Aorta (tissue), 5 donors: ENCODE results near the gene MEGF10. TPM values are rescaled to one million over a fixed set of nuclear protein-coding genes. Genes with fewer than 3 reads are reported as not detected.

Source experiments
- ATAC-seq: fragments of 200-7000 bp; cut with Tn5 transposase; one replicate; pipeline ENCODE4 v1.9.1; 2022; ENCODE audit warnings: moderate library complexity; ENCODE audit not compliant: low FRiP score
- DNase-seq, 2 donors: peaks; one replicate each; pipeline ENCODE4 v3.0.0-alpha.2; 2020
- H3K27ac ChIP-seq, 2 donors: one replicate each; pipeline ENCODE4 v1.5.1; 2013; ENCODE audit warnings: low read length in 2 of 2, mild to moderate bottlenecking in 2 of 2, moderate library complexity in 2 of 2, control low read depth in 1 of 2, inconsistent platforms in 1 of 2, low read depth in 1 of 2
- H3K27me3 ChIP-seq, 2 donors: one replicate each; pipeline ENCODE4 v1.6.1; 2013; ENCODE audit warnings: control low read depth in 1 of 2, low read length in 1 of 2, mild to moderate bottlenecking in 1 of 2, moderate library complexity in 1 of 2; ENCODE audit not compliant: insufficient read depth in 2 of 2, control insufficient read depth in 1 of 2
- H3K36me3 ChIP-seq, 2 donors: one replicate each; pipeline ENCODE4 v1.6.1; 2013; ENCODE audit warnings: control low read depth in 1 of 2, low read length in 1 of 2, mild to moderate bottlenecking in 1 of 2; ENCODE audit not compliant: insufficient read depth in 2 of 2, control insufficient read depth in 1 of 2
- H3K4me1 ChIP-seq, 2 donors: one replicate each; pipeline ENCODE4 v1.6.1; 2013; ENCODE audit warnings: low read length in 2 of 2, control low read depth in 1 of 2, mild to moderate bottlenecking in 1 of 2, moderate library complexity in 1 of 2; ENCODE audit not compliant: insufficient read depth in 2 of 2, control insufficient read depth in 1 of 2
- H3K4me3 ChIP-seq, 2 donors: one replicate each; pipeline ENCODE4 v1.5.1; 2013; ENCODE audit warnings: low read length in 2 of 2, control low read depth in 1 of 2, mild to moderate bottlenecking in 1 of 2
- H3K9me3 ChIP-seq: one replicate; pipeline ENCODE4 v1.6.1; 2013; ENCODE audit warnings: mild to moderate bottlenecking, low read length; ENCODE audit not compliant: control insufficient read depth
- WGBS, 2 donors: extraction: QIAGEN DNeasy Blood & Tissue Kit; methylation state at CpG; one replicate each; pipeline ENCODE4 v1.1.7; 2013; 5-methylcytosine and 5-hydroxymethylcytosine counted together
- intact Hi-C, 2 donors: fragments of 100-400 bp; cut with DNase I; formaldehyde crosslinking; loops; one replicate each; pipeline versions ENCODE4 v1.14.2 to v1.15.0; 2022
- polyA plus RNA-seq, 2 donors: library from polyadenylated mRNA; stranded (reverse); fragments of 200-250 nt; gene quantifications; one replicate each; pipeline ENCODE4 v1.2.3, GENCODE V29; 2013
- total RNA-seq, 2 donors: library from RNA; stranded (reverse); fragmentation: NEBNext Ultra II Directional; extraction: Animal tissue kit (Norgen Biotek cat#: 25700); gene quantifications; one replicate each; pipeline ENCODE4 v1.2.1, GENCODE V29; 2021
- donor health status: healthy with polysubstance abuse.
- donor health status: Bipolar disorder and iron deficiency.
- donor health status: DM: no; HTN: no; CAD: no.
- donor health status: DM: no; HTN: no; CAD: no.
- donor health status: DM: yes; HTN: yes; CAD: no.

MEGF10 gene
- total and polyA plus RNA-seq, 4 donors: 0.05 to 0.72 (median 0.52) TPM; not detected in 1

GRCh38 chr5:127275641-127276193, 14.9 kb upstream of the MEGF10 start:
- WGBS, 2 donors: 43 to 51% methylated on average over 2 of the region's 2 CpGs
- intact Hi-C loops: no loop called here
- ATAC-seq: no peak

DNA sequence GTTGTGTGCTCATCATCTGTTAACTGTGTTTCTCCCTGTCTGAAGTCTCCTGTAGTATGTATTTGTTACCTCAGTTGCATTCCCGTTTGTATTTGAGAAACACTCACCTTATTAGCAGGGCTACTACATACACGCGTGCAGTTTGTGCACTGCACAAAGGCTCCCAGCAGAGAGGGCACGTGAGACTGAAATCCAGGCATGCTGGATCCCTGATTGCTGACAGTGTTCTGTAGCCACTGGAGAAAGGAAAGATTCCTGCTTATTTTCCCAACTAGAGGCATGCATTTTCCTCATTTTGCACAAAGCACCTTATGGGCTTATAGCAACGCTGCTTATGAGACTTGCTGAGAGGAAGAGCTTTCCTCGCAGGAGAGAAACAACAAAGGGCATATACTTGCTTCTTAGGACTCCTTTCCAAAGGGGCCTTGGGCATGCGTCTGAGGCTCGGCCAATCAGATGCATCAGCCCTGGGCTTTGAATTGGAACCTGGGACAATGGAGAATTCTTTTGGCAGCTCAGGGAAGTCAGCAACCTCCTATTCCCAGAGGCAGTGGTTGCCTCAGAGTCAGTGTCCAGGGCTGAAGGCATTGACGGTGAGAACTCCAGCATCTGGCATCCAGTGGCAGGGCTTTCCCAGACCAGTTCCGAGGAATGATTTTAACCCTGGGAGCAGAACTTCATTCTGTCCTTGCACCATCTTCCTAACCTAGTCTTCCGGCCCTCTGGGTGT, 9.9 kb upstream of the MEGF10 start:
- H3K27ac ChIP-seq: no peak overlapping the region
- H3K4me3 ChIP-seq: no peak overlapping the region
- H3K4me1 ChIP-seq: no peaks in the 10 kb centered on the region
- WGBS, 2 donors: 57 to 58% methylated on average over 11 of the region's 11 CpGs
- H3K36me3 ChIP-seq: no peaks in the 10 kb centered on the region
- intact Hi-C loops: no loop called here
- ATAC-seq (no peak), DNase-seq (no peak)
- H3K9me3 ChIP-seq: no peaks in the 10 kb centered on the region
- H3K27me3 ChIP-seq: no peaks in the 10 kb centered on the region

More at GRCh38 chr5:127275641-127276193, 14.9 kb upstream of the MEGF10 start:
- Histone ChIP-seq H3K27me3 (no peaks in the 10 kb centered on the region), H3K36me3 (no peaks in the 10 kb centered on the region), H3K4me1 (no peaks in the 10 kb centered on the region), H3K27ac (no peak overlapping the region), H3K4me3 (no peak overlapping the region), H3K9me3 (peaks cover 3% of the 10 kb centered on the region)
- no peak for DNase-seq

DNA sequence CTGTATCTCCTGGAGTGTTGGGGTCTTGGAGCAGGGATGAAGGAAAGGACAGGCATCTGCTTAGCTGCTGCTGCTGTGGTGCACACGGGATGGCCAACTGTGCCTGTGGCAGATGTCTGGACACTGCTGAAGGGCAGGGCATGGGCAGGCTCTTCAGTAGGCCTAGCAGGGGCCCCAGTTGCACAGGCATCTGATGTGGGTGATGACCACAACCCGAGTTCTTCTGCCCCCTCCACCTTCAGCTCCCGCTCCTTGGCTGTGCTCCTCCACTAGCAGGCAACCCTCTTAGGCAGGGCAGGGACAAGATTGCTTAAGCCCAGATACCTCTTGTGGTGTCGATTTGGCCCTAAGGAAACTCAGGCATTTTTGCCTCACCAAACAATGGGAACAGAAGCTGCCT, 9.0 kb upstream of the MEGF10 start:
- Histone ChIP-seq H3K4me1 (no peaks in the 10 kb centered on the region), H3K27ac (no peak overlapping the region), H3K9me3 (no peaks in the 10 kb centered on the region), H3K36me3 (no peaks in the 10 kb centered on the region), H3K27me3 (no peaks in the 10 kb centered on the region), H3K4me3 (no peak overlapping the region)
- intact Hi-C loops: no loop called here
- 83 to 84% methylated on average over 4 of the region's 4 CpGs for WGBS, 2 donors
- no peak for DNase-seq
- ATAC-seq: no peak

GRCh38 chr5:127288676-127289075, 1.9 kb upstream of the MEGF10 start:
- no peaks in the 10 kb centered on the region for H3K36me3 ChIP-seq
- no peaks in the 10 kb centered on the region for H3K9me3 ChIP-seq
- 94 to 96% methylated on average over 1 of the region's 1 CpG for WGBS, 2 donors
- H3K27me3 ChIP-seq: no peaks in the 10 kb centered on the region
- DNase-seq: no peak
- no peak overlapping the region for H3K27ac ChIP-seq
- no peak overlapping the region for H3K4me3 ChIP-seq
- ATAC-seq: no peak
- intact Hi-C loops: no loop called here
- H3K4me1 ChIP-seq: no peaks in the 10 kb centered on the region

DNA sequence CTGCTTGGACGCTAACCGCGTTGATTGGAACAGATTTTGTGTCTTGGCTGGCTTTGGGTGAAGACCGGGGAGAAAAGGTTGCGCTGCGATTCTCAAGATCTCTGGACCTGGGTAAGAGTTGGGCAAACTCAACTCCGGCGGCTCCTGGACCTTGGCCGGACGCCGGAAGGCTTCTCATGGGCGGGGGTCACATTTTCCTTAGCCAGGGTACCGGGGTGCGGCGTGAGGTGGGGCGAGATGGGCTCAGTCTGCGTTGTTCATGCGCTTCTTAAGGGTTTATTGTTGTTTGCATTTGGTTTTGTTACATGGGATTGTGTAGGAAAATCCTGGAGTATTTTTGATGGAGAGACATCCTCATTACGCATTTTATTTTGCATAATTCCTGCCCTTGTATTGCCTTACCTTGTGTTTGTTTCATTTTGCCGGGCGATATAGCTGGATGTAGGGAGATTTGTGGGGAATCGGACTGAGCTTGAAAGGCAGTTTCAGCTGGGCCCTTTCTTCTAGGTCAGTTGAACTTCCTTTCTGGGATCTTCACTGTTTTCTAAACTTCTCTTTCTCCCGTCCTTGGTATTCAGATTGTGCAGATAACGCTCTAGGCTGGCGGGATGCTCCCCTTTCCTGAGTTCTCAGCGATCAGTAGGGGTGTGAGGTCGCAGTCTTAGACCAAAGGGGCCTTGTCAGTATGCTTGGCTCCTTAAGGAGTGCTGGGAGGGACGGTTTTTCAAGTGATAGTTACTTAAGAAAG, 524 bp downstream of the MEGF10 start:
- Histone ChIP-seq H3K9me3 (no peaks in the 10 kb centered on the region), H3K27me3 (no peaks in the 10 kb centered on the region), H3K27ac (no peak overlapping the region), H3K36me3 (no peaks in the 10 kb centered on the region), H3K4me1 (no peaks in the 10 kb centered on the region), H3K4me3 (no peak overlapping the region)
- no peak for ATAC-seq
- intact Hi-C loops: no loop called here
- 14 to 18% methylated on average over 28 of the region's 28 CpGs for WGBS, 2 donors
- DNase-seq: no peak

DNA sequence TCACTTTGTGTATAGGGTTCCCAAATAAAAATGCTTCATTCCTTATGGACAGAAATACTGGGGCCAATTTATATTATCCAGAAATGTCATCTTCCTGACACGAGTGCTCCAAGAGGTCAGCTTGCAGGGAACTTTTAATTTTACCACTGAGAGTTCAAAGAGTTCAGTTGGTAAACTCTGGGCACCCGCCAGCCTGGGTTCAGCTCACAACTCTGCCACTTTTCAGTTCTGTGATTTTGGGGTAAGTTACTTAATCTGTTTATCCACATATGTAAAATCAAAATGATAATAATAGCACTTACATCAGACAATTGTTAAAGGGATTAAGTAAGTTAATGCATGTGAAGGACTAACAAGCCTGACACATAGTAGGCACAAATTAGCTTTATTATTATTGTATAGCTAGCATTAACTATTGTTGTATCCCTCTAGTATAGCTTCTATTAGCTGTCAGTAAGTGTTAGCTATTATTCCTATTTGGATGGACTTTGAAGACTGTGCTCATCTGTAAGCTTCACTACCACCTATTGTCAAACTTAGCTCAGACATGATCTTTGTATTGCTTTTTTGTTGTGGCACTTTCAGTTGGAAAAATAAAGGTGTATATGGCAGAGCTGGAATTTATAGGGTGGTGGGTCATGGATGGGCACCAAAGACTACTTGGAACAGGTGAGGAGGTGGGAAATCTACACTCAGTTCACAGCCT, 1.6 kb downstream of the MEGF10 start:
- H3K9me3 ChIP-seq: no peaks in the 10 kb centered on the region
- no peak overlapping the region for H3K27ac ChIP-seq
- WGBS, 2 donors: 77 to 82% methylated on average over 2 of the region's 2 CpGs
- no peak for DNase-seq
- H3K27me3 ChIP-seq: no peaks in the 10 kb centered on the region
- no peaks in the 10 kb centered on the region for H3K4me1 ChIP-seq
- no peak overlapping the region for H3K4me3 ChIP-seq
- intact Hi-C loops: no loop called here
- ATAC-seq: no peak
- H3K36me3 ChIP-seq: no peaks in the 10 kb centered on the region

DNA sequence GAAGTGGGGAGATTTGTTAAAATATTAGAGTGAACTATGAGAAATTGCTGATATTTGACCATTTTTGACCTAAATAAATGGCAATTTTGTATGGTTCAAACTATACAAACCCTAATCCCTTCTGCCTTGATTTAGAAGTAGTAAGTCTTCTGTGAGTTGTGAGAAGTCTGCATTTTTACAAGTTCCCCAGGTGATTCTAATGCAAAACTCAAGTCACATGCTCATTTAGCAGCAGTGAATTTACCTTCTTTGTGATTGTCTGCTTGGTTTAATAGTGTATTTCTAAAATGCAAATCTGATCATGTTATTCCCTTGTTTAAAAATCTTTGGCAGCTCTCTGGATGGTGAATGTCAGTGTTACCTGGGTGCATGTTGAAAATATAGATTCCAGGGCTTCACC, 2.8 kb downstream of the MEGF10 start:
- Histone ChIP-seq H3K36me3 (no peaks in the 10 kb centered on the region), H3K27ac (no peak overlapping the region), H3K9me3 (no peaks in the 10 kb centered on the region), H3K4me3 (no peak overlapping the region), H3K4me1 (no peaks in the 10 kb centered on the region), H3K27me3 (no peaks in the 10 kb centered on the region)
- DNase-seq (no peak), ATAC-seq (no peak)
- intact Hi-C loops: no loop called here

DNA sequence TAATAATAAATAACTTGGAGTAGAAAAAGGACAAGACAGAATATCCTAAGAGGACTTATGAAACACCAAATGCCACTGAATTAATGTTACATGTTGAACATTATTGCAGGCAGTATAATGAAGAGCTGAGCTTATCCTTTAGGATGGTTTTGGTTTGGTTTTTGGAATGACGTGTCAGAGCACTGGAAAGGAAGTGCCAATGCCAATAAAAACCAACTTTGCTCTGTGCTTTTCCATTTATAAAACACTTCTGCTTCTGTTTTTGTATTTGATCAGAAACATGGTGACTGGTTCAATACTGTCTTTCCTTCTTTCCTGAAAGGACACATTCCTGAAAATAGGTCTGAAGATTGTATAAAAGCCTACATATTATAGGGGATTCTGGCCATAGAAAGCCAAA, 4.2 kb downstream of the MEGF10 start:
- WGBS, 2 donors: 15 to 20% methylated on average over 1 of the region's 1 CpG
- Histone ChIP-seq H3K27ac (no peak overlapping the region), H3K27me3 (no peaks in the 10 kb centered on the region), H3K9me3 (no peaks in the 10 kb centered on the region), H3K4me1 (no peaks in the 10 kb centered on the region), H3K36me3 (no peaks in the 10 kb centered on the region), H3K4me3 (no peak overlapping the region)
- intact Hi-C loops: no loop called here
- DNase-seq (no peak), ATAC-seq (no peak)
